ENCODE results near the gene CCNL2. TPM values are rescaled to one million over a fixed set of nuclear protein-coding genes. Genes with fewer than 3 reads are reported as not detected.

The CCNL2 gene
- total RNA-seq, 1 experiment from 2014 or later: 142 TPM

- TF ChIP-seq GRHL2 (CRISPR knock-in tag; IDR thresholded peaks at IDR 0.05; ENCODE audit: insufficient replicate concordance, severe bottlenecking) (no peak), SOX15 (CRISPR knock-in tag; IDR thresholded peaks at IDR 0.05) (no peak)
- TF ChIP-seq, protein P1, sequence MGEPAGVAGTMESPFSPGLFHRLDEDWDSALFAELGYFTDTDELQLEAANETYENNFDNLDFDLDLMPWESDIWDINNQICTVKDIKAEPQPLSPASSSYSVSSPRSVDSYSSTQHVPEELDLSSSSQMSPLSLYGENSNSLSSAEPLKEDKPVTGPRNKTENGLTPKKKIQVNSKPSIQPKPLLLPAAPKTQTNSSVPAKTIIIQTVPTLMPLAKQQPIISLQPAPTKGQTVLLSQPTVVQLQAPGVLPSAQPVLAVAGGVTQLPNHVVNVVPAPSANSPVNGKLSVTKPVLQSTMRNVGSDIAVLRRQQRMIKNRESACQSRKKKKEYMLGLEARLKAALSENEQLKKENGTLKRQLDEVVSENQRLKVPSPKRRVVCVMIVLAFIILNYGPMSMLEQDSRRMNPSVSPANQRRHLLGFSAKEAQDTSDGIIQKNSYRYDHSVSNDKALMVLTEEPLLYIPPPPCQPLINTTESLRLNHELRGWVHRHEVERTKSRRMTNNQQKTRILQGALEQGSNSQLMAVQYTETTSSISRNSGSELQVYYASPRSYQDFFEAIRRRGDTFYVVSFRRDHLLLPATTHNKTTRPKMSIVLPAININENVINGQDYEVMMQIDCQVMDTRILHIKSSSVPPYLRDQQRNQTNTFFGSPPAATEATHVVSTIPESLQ (CRISPR knock-in tag; IDR thresholded peaks at IDR 0.05): no peak
Measured at GRCh38 chr1:1336446-1336845, 62.7 kb downstream of the CCNL2 start (continued).

- H3K27ac Mint-ChIP-seq: no peak overlapping the region
- H3K27me3 Mint-ChIP-seq (ENCODE audit: low read depth): no peaks in the 10 kb centered on the region
- H3K36me3 Mint-ChIP-seq: peaks cover 9% of the 10 kb centered on the region
- ChIA-PET POLR2A (no interaction called here), CTCF (no interaction called here)
- no peak overlapping the region for H3K4me3 Mint-ChIP-seq
- no peak for DNase-seq (ENCODE audit: low spot score)
- H3K9me3 Mint-ChIP-seq: peaks cover 2% of the 10 kb centered on the region; the same call in 1 of the 2 replicates
- ATAC-seq: no peak
- H3K4me1 Mint-ChIP-seq: no peaks in the 10 kb centered on the region
- no peak for TF ChIP-seq ETV6 (CRISPR knock-in tag; IDR thresholded peaks at IDR 0.05)
- no peak for TF ChIP-seq GABPB1 (CRISPR knock-in tag; IDR thresholded peaks at IDR 0.05)
- no peak for TF ChIP-seq ZBTB21 (CRISPR knock-in tag; IDR thresholded peaks at IDR 0.05; ENCODE audit: borderline replicate concordance)
- TF ChIP-seq FOXJ3 (CRISPR knock-in tag; IDR thresholded peaks at IDR 0.05; ENCODE audit: borderline replicate concordance): no peak
- no peak for TF ChIP-seq GRHL2 (CRISPR knock-in tag; IDR thresholded peaks at IDR 0.05; ENCODE audit: insufficient replicate concordance, severe bottlenecking)
- TF ChIP-seq, protein P1 (CRISPR knock-in tag; IDR thresholded peaks at IDR 0.05): no peak
- TF ChIP-seq CREB1 (CRISPR knock-in tag; IDR thresholded peaks at IDR 0.05): no peak
- no peak for TF ChIP-seq ELF4 (CRISPR knock-in tag; IDR thresholded peaks at IDR 0.05; ENCODE audit: low read depth)
- TF ChIP-seq NR1H2 (CRISPR knock-in tag; IDR thresholded peaks at IDR 0.05): no peak
- TF ChIP-seq JAZF1 (CRISPR knock-in tag; IDR thresholded peaks at IDR 0.05): no peak
- no peak for TF ChIP-seq TEAD4 (CRISPR knock-in tag; IDR thresholded peaks at IDR 0.05)
- TF ChIP-seq KAT7 (CRISPR knock-in tag; IDR thresholded peaks at IDR 0.05; ENCODE audit: borderline replicate concordance): no peak
- TF ChIP-seq, protein P2, sequence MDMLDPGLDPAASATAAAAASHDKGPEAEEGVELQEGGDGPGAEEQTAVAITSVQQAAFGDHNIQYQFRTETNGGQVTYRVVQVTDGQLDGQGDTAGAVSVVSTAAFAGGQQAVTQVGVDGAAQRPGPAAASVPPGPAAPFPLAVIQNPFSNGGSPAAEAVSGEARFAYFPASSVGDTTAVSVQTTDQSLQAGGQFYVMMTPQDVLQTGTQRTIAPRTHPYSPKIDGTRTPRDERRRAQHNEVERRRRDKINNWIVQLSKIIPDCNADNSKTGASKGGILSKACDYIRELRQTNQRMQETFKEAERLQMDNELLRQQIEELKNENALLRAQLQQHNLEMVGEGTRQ (CRISPR knock-in tag; IDR thresholded peaks at IDR 0.05): no peak
- no peak for TF ChIP-seq TP53 (CRISPR knock-in tag; IDR thresholded peaks at IDR 0.05)
Measured at GRCh38 chr1:1335792-1336248, 63.3 kb downstream of the CCNL2 start.

Small RNA genes lying within 50 kb of the gene (microRNA-seq; reads per million reads assigned to microRNA genes)
- not detected for gene MIR6808 (ENCODE audit: borderline number of aligned reads)

Other genes with a start within 250 kb of the CCNL2 start
- 0.78 to 1.1 TPM (median 1.1 TPM) in 3 replicates for gene TTLL10, start 225.5 kb downstream of the CCNL2 start, total RNA-seq (2021)
- gene TNFRSF18, start 192.7 kb downstream of the CCNL2 start, total RNA-seq (2021): 0.83 to 1.2 TPM (median 1.1 TPM) in 3 replicates
- gene TNFRSF4, start 185.2 kb downstream of the CCNL2 start, total RNA-seq (2021): 0.18 to 0.33 TPM in 2 of 3 replicates, not detected in the other
- 92.3 to 105 TPM (median 101 TPM) in 3 replicates for gene SDF4, start 167.3 kb downstream of the CCNL2 start, total RNA-seq (2021)
- gene B3GALT6, start 167.1 kb downstream of the CCNL2 start, total RNA-seq (2021): 18.8 to 21.4 TPM (median 20.0 TPM) in 3 replicates
- 8.5 to 10.3 TPM (median 8.5 TPM) in 3 replicates for gene C1QTNF12, start 152.6 kb downstream of the CCNL2 start, total RNA-seq (2021)
- gene UBE2J2, start 125.5 kb downstream of the CCNL2 start, total RNA-seq (2021): 62.6 to 72.2 TPM (median 65.6 TPM) in 3 replicates
- 4.7 to 8.5 TPM (median 6.4 TPM) in 3 replicates for gene SCNN1D, start 118.9 kb downstream of the CCNL2 start, total RNA-seq (2021)
- gene ACAP3, start 91.4 kb downstream of the CCNL2 start, total RNA-seq (2021): 25.1 to 42.2 TPM (median 30.7 TPM) in 3 replicates
- gene PUSL1, start 90.7 kb downstream of the CCNL2 start, total RNA-seq (2021): 42.5 to 51.5 TPM (median 43.6 TPM) in 3 replicates
- 144 to 170 TPM (median 160 TPM) in 3 replicates for gene INTS11, start 74.7 kb downstream of the CCNL2 start, total RNA-seq (2021)
- 10.3 to 14.4 TPM (median 12.3 TPM) in 3 replicates for gene CPTP, start 74.5 kb downstream of the CCNL2 start, total RNA-seq (2021)
- 0.18 to 0.22 TPM (median 0.21 TPM) in 3 replicates for gene TAS1R3, start 68.1 kb downstream of the CCNL2 start, total RNA-seq (2021)
- 74.1 to 91.4 TPM (median 77.3 TPM) in 3 replicates for gene DVL1, start 49.9 kb downstream of the CCNL2 start, total RNA-seq (2021)
- gene MXRA8, start 40.8 kb downstream of the CCNL2 start, total RNA-seq (2021): 6.7 to 11.2 TPM (median 10.7 TPM) in 3 replicates
- gene AURKAIP1, start 24.1 kb downstream of the CCNL2 start, total RNA-seq (2021): 238 to 268 TPM (median 250 TPM) in 3 replicates
- 126 to 156 TPM (median 134 TPM) in 3 replicates for gene MRPL20, start 8.0 kb upstream of the CCNL2 start, total RNA-seq (2021)
- 1.6 to 2.8 TPM (median 1.9 TPM) in 3 replicates for gene ANKRD65, start 21.9 kb upstream of the CCNL2 start, total RNA-seq (2021)
- 28.3 to 35.5 TPM (median 28.3 TPM) in 3 replicates for gene VWA1, start 36.4 kb upstream of the CCNL2 start, total RNA-seq (2021)
- gene ATAD3C, start 50.4 kb upstream of the CCNL2 start, total RNA-seq (2021): 0.60 to 0.94 TPM (median 0.61 TPM) in 3 replicates
- gene ATAD3B, start 72.4 kb upstream of the CCNL2 start, total RNA-seq (2021): 47.9 to 63.6 TPM (median 48.5 TPM) in 3 replicates
- gene ATAD3A, start 112.8 kb upstream of the CCNL2 start, total RNA-seq (2021): 56.1 to 71.2 TPM (median 58.7 TPM) in 3 replicates
- 6.6 to 8.8 TPM (median 8.0 TPM) in 3 replicates for gene TMEM240, start 141.3 kb upstream of the CCNL2 start, total RNA-seq (2021)
- 150 to 158 TPM (median 150 TPM) in 3 replicates for gene SSU72, start 175.5 kb upstream of the CCNL2 start, total RNA-seq (2021)
- gene FNDC10, start 200.8 kb upstream of the CCNL2 start, total RNA-seq (2021): 30.4 to 37.5 TPM (median 34.9 TPM) in 3 replicates
- gene MIB2, start 216.2 kb upstream of the CCNL2 start, total RNA-seq (2021): 90.6 to 120 TPM (median 113 TPM) in 3 replicates
- gene MMP23B, start 232.8 kb upstream of the CCNL2 start, total RNA-seq (2021): 20.0 to 28.1 TPM (median 27.1 TPM) in 3 replicates

Data from WTC11 (cell line).